Activated naive CD4-positive, alpha-beta T cell treated with anti-CD3 and anti-CD28 coated beads for 36 hours (primary cell): Measurements from ENCODE around the gene C12orf54. TPM values are rescaled to one million over a fixed set of nuclear protein-coding genes. Genes with fewer than 3 reads are reported as not detected.
"Not testable (repeated sequence)": the region's sequence is repeated elsewhere in the genome, so short reads cannot be mapped to it uniquely, and the experiment has no call there.

Experiments used
- CTCF ChIA-PET: fragments of 350-600 bp; sonication (Branson Sonifier 250); formaldehyde crosslinking; loops from one replicate; lab custom pipeline; 2021; ENCODE audit warnings: antibody characterized with exemption; lab: Charles Lee
- DNase-seq: peaks from one replicate; pipeline ENCODE4 v3.0.0-alpha.2; 2020
- H3K27ac Mint-ChIP-seq: one replicate; pipeline ENCODE4 v1.8.0; 2021; ENCODE audit warnings: mild to moderate bottlenecking, mixed read lengths
- H3K27me3 Mint-ChIP-seq: one replicate; pipeline ENCODE4 v1.8.0; 2021; ENCODE audit warnings: low read depth, mixed read lengths
- H3K36me3 Mint-ChIP-seq: one replicate; pipeline ENCODE4 v1.8.0; 2021; ENCODE audit warnings: low read depth, mixed read lengths
- H3K4me1 Mint-ChIP-seq: one replicate; pipeline ENCODE4 v1.8.0; 2021; ENCODE audit warnings: low read depth, mixed read lengths
- H3K4me3 Mint-ChIP-seq: one replicate; pipeline ENCODE4 v1.8.0; 2021; ENCODE audit warnings: mild to moderate bottlenecking, moderate library complexity, mixed read lengths
- H3K9me3 Mint-ChIP-seq: one replicate; pipeline ENCODE4 v1.8.0; 2021; ENCODE audit warnings: mixed read lengths
- intact Hi-C: fragments of 100-400 bp; cut with micrococcal nuclease; formaldehyde crosslinking; loops from one replicate; pipeline ENCODE4 v1.15.1; 2023
- total RNA-seq, 2 experiments: library from RNA; stranded (reverse); gene quantifications; one replicate each; pipeline ENCODE4 v1.2.3, GENCODE V29; 2021

Gene C12orf54
- total RNA-seq, 2 experiments from 2014 or later: not detected

GRCh38 chr12:48469027-48469426, 13.3 kb upstream of the C12orf54 start:
- H3K4me1 Mint-ChIP-seq, CTCF ChIA-PET, DNase-seq, H3K36me3 Mint-ChIP-seq, H3K27ac Mint-ChIP-seq, intact Hi-C loops, H3K27me3 Mint-ChIP-seq, H3K4me3 Mint-ChIP-seq: not testable (repeated sequence)
- H3K9me3 Mint-ChIP-seq: peaks cover 30% of the 10 kb centered on the region

- intact Hi-C loops: no loop called here
Observed at GRCh38 chr12:48472259-48472658, 10.0 kb upstream of the C12orf54 start, which contains the start of gene ANP32D. Gene ANP32D (plus strand): TSS chr12:48472559. CDS start chr12:48472665, 106 bp downstream.

GRCh38 chr12:48473061-48473460, 9.2 kb upstream of the C12orf54 start:
- no peak overlapping the region for H3K27ac Mint-ChIP-seq
- CTCF ChIA-PET: no interaction called here
- H3K9me3 Mint-ChIP-seq: peaks cover 27% of the 10 kb centered on the region
- DNase-seq: no peak
- H3K27me3 Mint-ChIP-seq: peaks cover 7% of the 10 kb centered on the region
- intact Hi-C loops: no loop called here
- H3K4me1 Mint-ChIP-seq: no peaks in the 10 kb centered on the region
- H3K36me3 Mint-ChIP-seq: peaks cover 3% of the 10 kb centered on the region
- no peak overlapping the region for H3K4me3 Mint-ChIP-seq

More at GRCh38 chr12:48472259-48472658, 10.0 kb upstream of the C12orf54 start, which contains the start of gene ANP32D:
- Mint-ChIP-seq H3K36me3 (peaks cover 3% of the 10 kb centered on the region), H3K27ac (no peak within 1 kb of the TSS), H3K4me1 (no peaks in the 10 kb centered on the region), H3K4me3 (no peak within 1 kb of the TSS), H3K27me3 (peaks cover 7% of the 10 kb centered on the region), H3K9me3 (peaks cover 30% of the 10 kb centered on the region)
- DNase-seq: no peak
- CTCF ChIA-PET: no interaction called here

GRCh38 chr12:48474497-48474896, 7.8 kb upstream of the C12orf54 start:
- H3K36me3 Mint-ChIP-seq, CTCF ChIA-PET, H3K4me3 Mint-ChIP-seq, H3K4me1 Mint-ChIP-seq, DNase-seq, H3K27me3 Mint-ChIP-seq, intact Hi-C loops, H3K27ac Mint-ChIP-seq: not testable (repeated sequence)
- H3K9me3 Mint-ChIP-seq: peaks cover 18% of the 10 kb centered on the region

GRCh38 chr12:48482930-48483329, 632 bp downstream of the C12orf54 start:
- CTCF ChIA-PET: interaction anchor here (1.5 kb wide), 1 partner anchor 135 kb away, joined by 3 read pairs; no protein-coding TSS in a partner anchor

GRCh38 chr12:48486261-48486660, 4.0 kb downstream of the C12orf54 start:
- H3K4me3 Mint-ChIP-seq: no peak overlapping the region
- no peaks in the 10 kb centered on the region for H3K9me3 Mint-ChIP-seq
- intact Hi-C loops: no loop called here
- no peak overlapping the region for H3K27ac Mint-ChIP-seq
- peaks cover 4% of the 10 kb centered on the region for H3K4me1 Mint-ChIP-seq
- DNase-seq: no peak
- no peaks in the 10 kb centered on the region for H3K27me3 Mint-ChIP-seq
- H3K36me3 Mint-ChIP-seq: no peaks in the 10 kb centered on the region
- CTCF ChIA-PET: interaction anchor here (0.9 to 1.0 kb wide), 2 partner anchors 133 to 240 kb away, joined by 3 read pairs; no protein-coding TSS in a partner anchor

More at GRCh38 chr12:48482930-48483329, 632 bp downstream of the C12orf54 start:
- Mint-ChIP-seq H3K4me1 (no peaks in the 10 kb centered on the region), H3K9me3 (peaks cover 7% of the 10 kb centered on the region), H3K27ac (no peak overlapping the region), H3K27me3 (no peaks in the 10 kb centered on the region), H3K36me3 (no peaks in the 10 kb centered on the region), H3K4me3 (no peak overlapping the region)
- DNase-seq: no peak
- intact Hi-C loops: no loop called here

- intact Hi-C loops: no loop called here
- Mint-ChIP-seq H3K4me3 (no peak overlapping the region), H3K9me3 (no peaks in the 10 kb centered on the region), H3K36me3 (no peaks in the 10 kb centered on the region), H3K27me3 (no peaks in the 10 kb centered on the region), H3K4me1 (peaks cover 4% of the 10 kb centered on the region), H3K27ac (no peak overlapping the region)
- no peak for DNase-seq
- CTCF ChIA-PET: interaction anchor here (0.9 to 1.0 kb wide), 2 partner anchors 133 to 240 kb away, joined by 3 read pairs; no protein-coding TSS in a partner anchor
Observed at GRCh38 chr12:48486679-48487078, 4.4 kb downstream of the C12orf54 start.

GRCh38 chr12:48489012-48489411, 6.7 kb downstream of the C12orf54 start:
- no peak overlapping the region for H3K4me3 Mint-ChIP-seq
- H3K27ac Mint-ChIP-seq: no peak overlapping the region
- H3K27me3 Mint-ChIP-seq: no peaks in the 10 kb centered on the region
- DNase-seq: no peak
- CTCF ChIA-PET: interaction anchor here (0.7 kb wide), 1 partner anchor 731 kb away, joined by 3 read pairs; no protein-coding TSS in a partner anchor
- no peaks in the 10 kb centered on the region for H3K36me3 Mint-ChIP-seq
- H3K4me1 Mint-ChIP-seq: peaks cover 4% of the 10 kb centered on the region
- intact Hi-C loops: loop anchor here (1.0 kb wide), 1 partner anchor 23 kb away; no protein-coding TSS in a partner anchor
- no peaks in the 10 kb centered on the region for H3K9me3 Mint-ChIP-seq

GRCh38 chr12:48489456-48489855, 7.2 kb downstream of the C12orf54 start:
- CTCF ChIA-PET, H3K27me3 Mint-ChIP-seq, H3K27ac Mint-ChIP-seq, DNase-seq, H3K9me3 Mint-ChIP-seq, H3K36me3 Mint-ChIP-seq, H3K4me3 Mint-ChIP-seq, H3K4me1 Mint-ChIP-seq: not testable (repeated sequence)
- intact Hi-C loops: loop anchor here (1.0 kb wide), 1 partner anchor 23 kb away; no protein-coding TSS in a partner anchor

GRCh38 chr12:48500281-48500680, 18.0 kb downstream of the C12orf54 start:
- H3K4me1 Mint-ChIP-seq, DNase-seq, H3K27me3 Mint-ChIP-seq, H3K36me3 Mint-ChIP-seq, CTCF ChIA-PET, H3K27ac Mint-ChIP-seq, intact Hi-C loops, H3K4me3 Mint-ChIP-seq, H3K9me3 Mint-ChIP-seq: not testable (repeated sequence)

GRCh38 chr12:48506836-48507235, 24.5 kb downstream of the C12orf54 start:
- peaks cover 12% of the 10 kb centered on the region for H3K4me1 Mint-ChIP-seq
- H3K9me3 Mint-ChIP-seq, H3K27me3 Mint-ChIP-seq, H3K36me3 Mint-ChIP-seq, DNase-seq, H3K27ac Mint-ChIP-seq, H3K4me3 Mint-ChIP-seq, intact Hi-C loops: not testable (repeated sequence)
- CTCF ChIA-PET: interaction anchor here (0.6 kb wide), 1 partner anchor 16 kb away, joined by 3 read pairs; no protein-coding TSS in a partner anchor

- H3K4me1 Mint-ChIP-seq: peaks cover 30% of the 10 kb centered on the region
- H3K27me3 Mint-ChIP-seq: peaks cover 2% of the 10 kb centered on the region
- peaks cover 7% of the 10 kb centered on the region for H3K9me3 Mint-ChIP-seq
- DNase-seq: no peak
- no peak overlapping the region for H3K27ac Mint-ChIP-seq
- H3K36me3 Mint-ChIP-seq: no peaks in the 10 kb centered on the region
- CTCF ChIA-PET: no interaction called here
- H3K4me3 Mint-ChIP-seq: no peak overlapping the region
- intact Hi-C loops: no loop called here
Observed at GRCh38 chr12:48508987-48509386, 26.7 kb downstream of the C12orf54 start.

GRCh38 chr12:48510111-48510510, 27.8 kb downstream of the C12orf54 start:
- CTCF ChIA-PET: no interaction called here
- Mint-ChIP-seq H3K4me3 (no peak overlapping the region), H3K27ac (no peak overlapping the region), H3K4me1 (peaks cover 34% of the 10 kb centered on the region), H3K36me3 (peaks cover 1% of the 10 kb centered on the region), H3K27me3 (peaks cover 2% of the 10 kb centered on the region), H3K9me3 (peaks cover 7% of the 10 kb centered on the region)
- intact Hi-C loops: no loop called here
- DNase-seq: no peak
